Neural cell (in vitro differentiated cells): ENCODE measurements around the gene FAM83C. TPM values are rescaled to one million over a fixed set of nuclear protein-coding genes. Genes with fewer than 3 reads are reported as not detected.
A peak's percentile ranks its signal among the peaks of the same experiment; 100 is the strongest.

ENCODE experiments used
- H2AFZ ChIP-seq: fragments of 200-600, 300-800 bp; sonication (generic), shearing (Covaris generic); 2 replicates; pipeline ENCODE4 v1.6.0; 2014; ENCODE audit warnings: low read depth, mild to moderate bottlenecking, antibody characterized with exemption, low read length, moderate library complexity
- H3F3A ChIP-seq: fragments of 200-600 bp; shearing (Covaris generic); 2 replicates; pipeline ENCODE4 v1.6.1; 2016; ENCODE audit warnings: mild to moderate bottlenecking, moderate library complexity, mixed read lengths, antibody characterized with exemption, low read length; ENCODE audit not compliant: insufficient read depth, poor library complexity, severe bottlenecking
- H3K27ac ChIP-seq: fragments of 200-600, 300-800 bp; sonication (generic), shearing (Covaris generic); 2 replicates; pipeline ENCODE4 v1.5.1; 2014; ENCODE audit warnings: mild to moderate bottlenecking, low read length, moderate library complexity
- H3K27me3 ChIP-seq: fragments of 300-800, 200-600 bp; sonication (generic), shearing (Covaris generic); 2 replicates; pipeline ENCODE4 v1.6.0; 2014; ENCODE audit warnings: mild to moderate bottlenecking, low read depth, low read length, moderate library complexity; ENCODE audit not compliant: insufficient read depth
- H3K36me3 ChIP-seq: fragments of 300-800, 200-600 bp; sonication (generic), shearing (Covaris generic); 2 replicates; pipeline ENCODE4 v1.5.1; 2014; ENCODE audit warnings: mild to moderate bottlenecking, antibody characterized with exemption, low read length, moderate library complexity; ENCODE audit not compliant: insufficient read depth
- H3K4me2 ChIP-seq: fragments of 300-800, 200-600 bp; sonication (generic), shearing (Covaris generic); 2 replicates; pipeline ENCODE4 v1.6.0; 2014; ENCODE audit warnings: mild to moderate bottlenecking, low read length
- H3K4me3 ChIP-seq: fragments of 300-800, 200-600 bp; sonication (generic), shearing (Covaris generic); 2 replicates; pipeline ENCODE4 v1.5.1; 2014; ENCODE audit warnings: mild to moderate bottlenecking, low read length, moderate library complexity
- H3K79me2 ChIP-seq: fragments of 200-600 bp; shearing (Covaris generic); replicated peaks from 2 replicates; pipeline ENCODE4 v1.6.0; 2014; ENCODE audit warnings: mild to moderate bottlenecking, low read length, moderate library complexity; ENCODE audit not compliant: insufficient read depth
- H3K9ac ChIP-seq: fragments of 300-800, 200-600 bp; sonication (generic), shearing (Covaris generic); 2 replicates; pipeline ENCODE4 v1.6.1; 2016; ENCODE audit warnings: mild to moderate bottlenecking, low read length, mixed read lengths
- H3K9me2 ChIP-seq: fragments of 200-600 bp; shearing (Covaris generic); 2 replicates; pipeline ENCODE4 v1.6.1; 2016; ENCODE audit warnings: mild to moderate bottlenecking, low read length, mixed read lengths; ENCODE audit not compliant: insufficient read depth
- H3K9me3 ChIP-seq: fragments of 200-600, 300-800 bp; sonication (generic), shearing (Covaris generic); 2 replicates; pipeline ENCODE4 v1.6.1; 2016; ENCODE audit warnings: mild to moderate bottlenecking, mixed run types, low read length, moderate library complexity, mixed read lengths
- H4K20me1 ChIP-seq: fragments of 200-600 bp; shearing (Covaris generic); 2 replicates; pipeline ENCODE4 v1.6.1; 2016; ENCODE audit warnings: mild to moderate bottlenecking, mixed run types; ENCODE audit not compliant: insufficient read depth
- CTCF ChIP-seq: fragments of 450-650 bp; IDR thresholded peaks from 2 replicates; pipeline ENCODE4 v1.5.1; 2014; ENCODE audit warnings: antibody characterized with exemption, mild to moderate bottlenecking, moderate library complexity; ENCODE audit not compliant: poor library complexity, severe bottlenecking
- EP300 ChIP-seq: fragments of 450-650 bp; conservative IDR thresholded peaks from 2 replicates; pipeline ENCODE4 v1.6.1; 2014; ENCODE audit warnings: antibody characterized with exemption, mild to moderate bottlenecking, moderate library complexity; ENCODE audit not compliant: poor library complexity, severe bottlenecking
- EZH2 ChIP-seq: fragments of 200-600, 300-800 bp; shearing (Covaris generic), sonication (generic); IDR thresholded peaks from 2 replicates; pipeline ENCODE4 v1.6.1; 2014; ENCODE audit warnings: antibody characterized with exemption, low read length, borderline replicate concordance, mild to moderate bottlenecking; ENCODE audit not compliant: insufficient read depth, poor library complexity, severe bottlenecking
- MXI1 ChIP-seq: fragments of 450-650 bp; conservative IDR thresholded peaks from 2 replicates; pipeline ENCODE4 v1.6.1; 2014; ENCODE audit warnings: antibody characterized with exemption, mild to moderate bottlenecking; ENCODE audit not compliant: poor library complexity, severe bottlenecking
- POLR2AphosphoS5 ChIP-seq: IDR thresholded peaks from 2 replicates; pipeline ENCODE4 v1.6.1; 2012
- RAD21 ChIP-seq: fragments of 450-650 bp; conservative IDR thresholded peaks from 2 replicates; pipeline ENCODE4 v1.6.1; 2014; ENCODE audit warnings: antibody characterized with exemption, mild to moderate bottlenecking, moderate library complexity
- REST ChIP-seq: IDR thresholded peaks from 2 replicates; pipeline ENCODE4 v1.6.1; 2012; ENCODE audit warnings: borderline replicate concordance
- SMC3 ChIP-seq: fragments of 450-650 bp; conservative IDR thresholded peaks from 2 replicates; pipeline ENCODE4 v1.6.1; 2014; ENCODE audit warnings: antibody characterized with exemption, mild to moderate bottlenecking, moderate library complexity; ENCODE audit not compliant: poor library complexity
- TAF1 ChIP-seq: IDR thresholded peaks from 2 replicates; pipeline ENCODE4 v1.6.1; 2012; ENCODE audit warnings: low read depth
- polyA plus RNA-seq: library from polyadenylated mRNA; depleted of rRNA; stranded (reverse); fragments of >200 nt; gene quantifications from 2 replicates; pipeline ENCODE4 v1.2.3, GENCODE V29; 2014

Gene FAM83C
- polyA plus RNA-seq, 1 donor from 2014 or later, result not detected

- H3K9me2 ChIP-seq, result no peaks in the 10 kb centered on the region
- H3K27ac ChIP-seq, result no peak overlapping the region
- H3F3A ChIP-seq, result no peaks in the 10 kb centered on the region
- H3K36me3 ChIP-seq, result no peaks in the 10 kb centered on the region
- TF ChIP-seq EP300 (no peak), RAD21 (peak; percentile 74), REST (no peak), MXI1 (no peak), CTCF (peak; percentile 76), SMC3 (peak; percentile 81)
- no peak overlapping the region for H3K4me3 ChIP-seq
- no peak overlapping the region for H3K4me2 ChIP-seq
- H4K20me1 ChIP-seq, result no peaks in the 10 kb centered on the region
- no peaks in the 10 kb centered on the region for H3K27me3 ChIP-seq
- H3K9me3 ChIP-seq, result no peaks in the 10 kb centered on the region
- H3K79me2 ChIP-seq, result no peaks in the 10 kb centered on the region
- no peak overlapping the region for H3K9ac ChIP-seq
- H2AFZ ChIP-seq, result no peak overlapping the region
Observed at GRCh38 chr20:35269055-35269781, 23.0 kb downstream of the FAM83C start.

- Histone ChIP-seq H3K27ac (no peak overlapping the region), H4K20me1 (no peaks in the 10 kb centered on the region), H3K4me3 (no peak overlapping the region), H3K27me3 (no peaks in the 10 kb centered on the region), H3K4me2 (no peak overlapping the region), H3K36me3 (no peaks in the 10 kb centered on the region), H3F3A (no peaks in the 10 kb centered on the region), H3K9me2 (no peaks in the 10 kb centered on the region), H3K9ac (no peak overlapping the region), H3K9me3 (no peaks in the 10 kb centered on the region), H2AFZ (no peak overlapping the region), H3K79me2 (no peaks in the 10 kb centered on the region)
- no peak for TF ChIP-seq CTCF
- no peak for TF ChIP-seq POLR2AphosphoS5
- TF ChIP-seq SMC3, result no peak
- no peak for TF ChIP-seq EP300
- TF ChIP-seq EZH2, result no peak
- no peak for TF ChIP-seq REST
- TF ChIP-seq MXI1, result no peak
- TF ChIP-seq TAF1, result no peak
- no peak for TF ChIP-seq RAD21
Observed at GRCh38 chr20:35267092-35267491, 25.1 kb downstream of the FAM83C start.
